Measurements from ENCODE around the gene ANKH.

- TF ChIP-seq USF2 (CRISPR knock-in tag; IDR thresholded peaks at IDR 0.05) (no peak), CTCF (IDR thresholded peaks at IDR 0.05) (no peak)
- TF ChIP-seq, protein P1, sequence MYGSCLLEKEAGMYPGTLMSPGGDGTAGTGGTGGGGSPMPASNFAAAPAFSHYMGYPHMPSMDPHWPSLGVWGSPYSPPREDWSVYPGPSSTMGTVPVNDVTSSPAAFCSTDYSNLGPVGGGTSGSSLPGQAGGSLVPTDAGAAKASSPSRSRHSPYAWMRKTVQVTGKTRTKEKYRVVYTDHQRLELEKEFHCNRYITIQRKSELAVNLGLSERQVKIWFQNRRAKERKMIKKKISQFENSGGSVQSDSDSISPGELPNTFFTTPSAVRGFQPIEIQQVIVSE (CRISPR knock-in tag; IDR thresholded peaks at IDR 0.05; ENCODE audit: borderline replicate concordance): no peak
Measured at GRCh38 chr5:14752497-14753071, 119.0 kb downstream of the ANKH start.
